ENCODE measurements around the gene ABCA3.

DNA sequence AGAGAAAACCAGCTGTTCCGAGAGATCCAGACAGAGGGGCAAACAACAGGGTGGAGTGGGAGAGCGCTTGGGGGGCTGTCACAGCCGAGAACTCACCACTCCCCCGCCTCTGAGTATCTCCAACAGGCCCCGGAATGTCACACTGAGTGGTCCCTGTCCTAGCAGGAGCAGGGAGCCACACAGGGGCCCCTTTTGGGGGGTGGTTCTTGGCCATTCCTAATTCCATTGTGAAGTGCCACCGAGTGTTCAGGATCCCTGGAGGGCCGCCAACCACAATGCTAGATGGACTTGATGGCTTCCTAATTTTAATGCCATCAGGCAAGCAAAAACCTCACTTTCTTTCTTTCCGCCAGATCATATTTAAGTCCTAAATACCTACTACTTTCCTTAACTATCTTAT is 16.8 kb downstream of the ABCA3 start:
- no peak for TF ChIP-seq POU5F1 (IDR thresholded peaks at IDR 0.05; ENCODE audit: low read depth, low read length)
- no peak for TF ChIP-seq EP300 (IDR thresholded peaks at IDR 0.05; ENCODE audit: borderline replicate concordance in 1 of 2, low read depth in 2 of 2, low read length in 2 of 2)
- TF ChIP-seq, protein P1, sequence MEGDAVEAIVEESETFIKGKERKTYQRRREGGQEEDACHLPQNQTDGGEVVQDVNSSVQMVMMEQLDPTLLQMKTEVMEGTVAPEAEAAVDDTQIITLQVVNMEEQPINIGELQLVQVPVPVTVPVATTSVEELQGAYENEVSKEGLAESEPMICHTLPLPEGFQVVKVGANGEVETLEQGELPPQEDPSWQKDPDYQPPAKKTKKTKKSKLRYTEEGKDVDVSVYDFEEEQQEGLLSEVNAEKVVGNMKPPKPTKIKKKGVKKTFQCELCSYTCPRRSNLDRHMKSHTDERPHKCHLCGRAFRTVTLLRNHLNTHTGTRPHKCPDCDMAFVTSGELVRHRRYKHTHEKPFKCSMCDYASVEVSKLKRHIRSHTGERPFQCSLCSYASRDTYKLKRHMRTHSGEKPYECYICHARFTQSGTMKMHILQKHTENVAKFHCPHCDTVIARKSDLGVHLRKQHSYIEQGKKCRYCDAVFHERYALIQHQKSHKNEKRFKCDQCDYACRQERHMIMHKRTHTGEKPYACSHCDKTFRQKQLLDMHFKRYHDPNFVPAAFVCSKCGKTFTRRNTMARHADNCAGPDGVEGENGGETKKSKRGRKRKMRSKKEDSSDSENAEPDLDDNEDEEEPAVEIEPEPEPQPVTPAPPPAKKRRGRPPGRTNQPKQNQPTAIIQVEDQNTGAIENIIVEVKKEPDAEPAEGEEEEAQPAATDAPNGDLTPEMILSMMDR (IDR thresholded peaks at IDR 0.05; ENCODE audit: control extremely low read depth in 1 of 3, insufficient read depth in 1 of 3, low read depth in 1 of 3, low read length in 3 of 3), result no peak
- no peak for TF ChIP-seq POLR2A (IDR thresholded peaks at IDR 0.05; ENCODE audit: control extremely low read depth in 1 of 2, low read depth in 2 of 2, low read length in 2 of 2)
- no peak for TF ChIP-seq MAFK (IDR thresholded peaks at IDR 0.05; ENCODE audit: low read depth, low read length)
- TF ChIP-seq GABPA (IDR thresholded peaks at IDR 0.05; ENCODE audit: borderline replicate concordance, insufficient read depth, low read length), result no peak
- TF ChIP-seq RNF2 (IDR thresholded peaks at IDR 0.05; ENCODE audit: borderline replicate concordance, low read depth, low read length, missing control alignments, poor library complexity, severe bottlenecking), result no peak
- no peak for TF ChIP-seq RXRA (IDR thresholded peaks at IDR 0.05; ENCODE audit: insufficient read depth, low read depth, low read length)
- no peak for TF ChIP-seq JUND (IDR thresholded peaks at IDR 0.05; ENCODE audit: low read length)
- TF ChIP-seq CHD1 (IDR thresholded peaks at IDR 0.05; ENCODE audit: low read depth, low read length), result no peak
- TF ChIP-seq, protein P2, sequence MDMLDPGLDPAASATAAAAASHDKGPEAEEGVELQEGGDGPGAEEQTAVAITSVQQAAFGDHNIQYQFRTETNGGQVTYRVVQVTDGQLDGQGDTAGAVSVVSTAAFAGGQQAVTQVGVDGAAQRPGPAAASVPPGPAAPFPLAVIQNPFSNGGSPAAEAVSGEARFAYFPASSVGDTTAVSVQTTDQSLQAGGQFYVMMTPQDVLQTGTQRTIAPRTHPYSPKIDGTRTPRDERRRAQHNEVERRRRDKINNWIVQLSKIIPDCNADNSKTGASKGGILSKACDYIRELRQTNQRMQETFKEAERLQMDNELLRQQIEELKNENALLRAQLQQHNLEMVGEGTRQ (IDR thresholded peaks at IDR 0.05; ENCODE audit: low read length), result no peak
- TF ChIP-seq SP1 (IDR thresholded peaks at IDR 0.05; ENCODE audit: low read depth, low read length), result no peak
- no peak for TF ChIP-seq CBX5 (IDR thresholded peaks at IDR 0.05; ENCODE audit: low read depth, low read length)
- TF ChIP-seq RAD21 (IDR thresholded peaks at IDR 0.05 in 1 of 2, conservative IDR thresholded peaks at IDR 0.05 in 1 of 2; ENCODE audit: low read depth in 2 of 2, low read length in 2 of 2), result no peak

Measured in H1 (cell line).